Muscle layer of colon (tissue), 2 donors: ENCODE data around the gene ARHGEF10L.
"Not testable (repeated sequence)": the region's sequence is repeated elsewhere in the genome, so short reads cannot be mapped to it uniquely, and the experiment has no call there.

Experiments
- H3K27ac ChIP-seq: one replicate; pipeline ENCODE4 v1.7.0; 2013; ENCODE audit warnings: low read depth, mild to moderate bottlenecking, low read length, moderate library complexity
- H3K27me3 ChIP-seq, 2 donors: one replicate each; pipeline ENCODE4 v1.7.0; 2013; ENCODE audit warnings: low read length in 2 of 2, mild to moderate bottlenecking in 2 of 2; ENCODE audit not compliant: insufficient read depth in 2 of 2, control insufficient read depth in 1 of 2
- H3K36me3 ChIP-seq: one replicate; pipeline ENCODE4 v1.7.0; 2013; ENCODE audit warnings: mild to moderate bottlenecking, low read length; ENCODE audit not compliant: insufficient read depth
- H3K4me1 ChIP-seq: one replicate; pipeline ENCODE4 v1.7.0; 2013; ENCODE audit warnings: mild to moderate bottlenecking, low read length; ENCODE audit not compliant: insufficient read depth
- H3K4me3 ChIP-seq, 2 donors: one replicate each; pipeline ENCODE4 v1.7.0; 2013; ENCODE audit warnings: low read length in 2 of 2, low read depth in 1 of 2, mild to moderate bottlenecking in 1 of 2, moderate library complexity in 1 of 2
- H3K9ac ChIP-seq: one replicate; pipeline ENCODE4 v1.7.0; 2013; ENCODE audit warnings: low read length
- H3K9me3 ChIP-seq: one replicate; pipeline ENCODE4 v1.7.0; 2013; ENCODE audit warnings: mild to moderate bottlenecking, low read length
- donor health status: abdominal sarcoma.
- donor health status: Adenocarcinoma of cecum.

Gene ARHGEF10L

GRCh38 chr1:17735348-17735747 is 195.8 kb downstream of the ARHGEF10L start:
- H3K9ac ChIP-seq: no peak overlapping the region
- no peaks in the 10 kb centered on the region for H3K36me3 ChIP-seq
- no peak overlapping the region for H3K4me3 ChIP-seq
- H3K9me3 ChIP-seq: no peaks in the 10 kb centered on the region
- H3K27ac ChIP-seq: no peak overlapping the region
- no peaks in the 10 kb centered on the region for H3K4me1 ChIP-seq
- peaks cover 0 to 15% of the 10 kb centered on the region in 2 donors for H3K27me3 ChIP-seq

- no peaks in the 10 kb centered on the region for H3K36me3 ChIP-seq
- no peaks in the 10 kb centered on the region for H3K4me1 ChIP-seq
- no peak overlapping the region for H3K27ac ChIP-seq
- peaks cover 0 to 15% of the 10 kb centered on the region in 2 donors for H3K27me3 ChIP-seq
- no peak overlapping the region for H3K9ac ChIP-seq
- no peak overlapping the region for H3K4me3 ChIP-seq
- no peaks in the 10 kb centered on the region for H3K9me3 ChIP-seq
These were observed 196.3 kb downstream of the ARHGEF10L start for GRCh38 chr1:17735793-17736192.

- peaks cover 0 to 15% of the 10 kb centered on the region in 2 donors for H3K27me3 ChIP-seq
- H3K4me1 ChIP-seq: no peaks in the 10 kb centered on the region
- no peak overlapping the region for H3K9ac ChIP-seq
- no peaks in the 10 kb centered on the region for H3K9me3 ChIP-seq
- H3K36me3 ChIP-seq: no peaks in the 10 kb centered on the region
- H3K27ac ChIP-seq: no peak overlapping the region
- H3K4me3 ChIP-seq: no peak overlapping the region
These were observed 197.1 kb downstream of the ARHGEF10L start for GRCh38 chr1:17736625-17737024.

GRCh38 chr1:17739050-17739449 is 199.6 kb downstream of the ARHGEF10L start:
- H3K36me3 ChIP-seq: no peaks in the 10 kb centered on the region
- H3K4me3 ChIP-seq: no peak overlapping the region
- H3K4me1 ChIP-seq: peaks cover 5% of the 10 kb centered on the region
- H3K9ac ChIP-seq: no peak overlapping the region
- no peaks in the 10 kb centered on the region for H3K9me3 ChIP-seq
- peaks cover 0 to 15% of the 10 kb centered on the region in 2 donors for H3K27me3 ChIP-seq
- no peak overlapping the region for H3K27ac ChIP-seq

- Histone ChIP-seq H3K36me3 (no peaks in the 10 kb centered on the region), H3K27ac (no peak overlapping the region), H3K27me3 (peaks cover 0 to 15% of the 10 kb centered on the region in 2 donors), H3K4me3 (no peak overlapping the region), H3K4me1 (peaks cover 5% of the 10 kb centered on the region), H3K9ac (no peak overlapping the region), H3K9me3 (no peaks in the 10 kb centered on the region)
These were observed 201.6 kb downstream of the ARHGEF10L start for GRCh38 chr1:17741052-17741451.

- Histone ChIP-seq H3K9me3 (no peaks in the 10 kb centered on the region), H3K4me1 (peaks cover 5% of the 10 kb centered on the region), H3K4me3 (no peak overlapping the region), H3K27ac (no peak overlapping the region), H3K36me3 (no peaks in the 10 kb centered on the region), H3K9ac (no peak overlapping the region), H3K27me3 (peaks cover 0 to 12% of the 10 kb centered on the region in 2 donors)
These were observed 203.1 kb downstream of the ARHGEF10L start for GRCh38 chr1:17742583-17742982.

GRCh38 chr1:17743008-17743647 is 203.6 kb downstream of the ARHGEF10L start:
- no peak overlapping the region for H3K9ac ChIP-seq
- no peak overlapping the region for H3K4me3 ChIP-seq
- peaks cover 5% of the 10 kb centered on the region for H3K4me1 ChIP-seq
- no peaks in the 10 kb centered on the region for H3K9me3 ChIP-seq
- no peaks in the 10 kb centered on the region for H3K36me3 ChIP-seq
- peaks cover 0 to 12% of the 10 kb centered on the region in 2 donors for H3K27me3 ChIP-seq
- no peak overlapping the region for H3K27ac ChIP-seq

- H3K4me1 ChIP-seq: peaks cover 5% of the 10 kb centered on the region
- no peaks in the 10 kb centered on the region for H3K9me3 ChIP-seq
- no peak overlapping the region for H3K9ac ChIP-seq
- no peak overlapping the region for H3K4me3 ChIP-seq
- no peak overlapping the region for H3K27ac ChIP-seq
- peaks cover 0 to 12% of the 10 kb centered on the region in 2 donors for H3K27me3 ChIP-seq
- no peaks in the 10 kb centered on the region for H3K36me3 ChIP-seq
These were observed 204.4 kb downstream of the ARHGEF10L start for GRCh38 chr1:17743925-17744324.

GRCh38 chr1:17744666-17745478 is 205.4 kb downstream of the ARHGEF10L start:
- no peak overlapping the region for H3K4me3 ChIP-seq
- peaks cover 5% of the 10 kb centered on the region for H3K4me1 ChIP-seq
- no peaks in the 10 kb centered on the region for H3K36me3 ChIP-seq
- H3K9me3 ChIP-seq: no peaks in the 10 kb centered on the region
- peaks cover 0 to 4% of the 10 kb centered on the region in 2 donors for H3K27me3 ChIP-seq
- no peak overlapping the region for H3K9ac ChIP-seq
- H3K27ac ChIP-seq: no peak overlapping the region

GRCh38 chr1:17745479-17745955 is 206.0 kb downstream of the ARHGEF10L start:
- H3K4me3 ChIP-seq: no peak overlapping the region
- no peaks in the 10 kb centered on the region for H3K9me3 ChIP-seq
- peaks cover 0 to 3% of the 10 kb centered on the region in 2 donors for H3K27me3 ChIP-seq
- no peaks in the 10 kb centered on the region for H3K36me3 ChIP-seq
- no peak overlapping the region for H3K9ac ChIP-seq
- no peak overlapping the region for H3K27ac ChIP-seq
- H3K4me1 ChIP-seq: peaks cover 5% of the 10 kb centered on the region

- not testable (repeated sequence) for H3K36me3 ChIP-seq, H3K9ac ChIP-seq, H3K4me3 ChIP-seq, H3K9me3 ChIP-seq, H3K4me1 ChIP-seq, H3K27me3 ChIP-seq, H3K27ac ChIP-seq
These were observed 206.8 kb downstream of the ARHGEF10L start for GRCh38 chr1:17746281-17746680.
